ENCODE results near the gene SLC25A31. TPM values are rescaled to one million over a fixed set of nuclear protein-coding genes. Genes with fewer than 3 reads are reported as not detected.

SLC25A31 gene
- polyA plus RNA-seq, 1 experiment: not detected

DNA sequence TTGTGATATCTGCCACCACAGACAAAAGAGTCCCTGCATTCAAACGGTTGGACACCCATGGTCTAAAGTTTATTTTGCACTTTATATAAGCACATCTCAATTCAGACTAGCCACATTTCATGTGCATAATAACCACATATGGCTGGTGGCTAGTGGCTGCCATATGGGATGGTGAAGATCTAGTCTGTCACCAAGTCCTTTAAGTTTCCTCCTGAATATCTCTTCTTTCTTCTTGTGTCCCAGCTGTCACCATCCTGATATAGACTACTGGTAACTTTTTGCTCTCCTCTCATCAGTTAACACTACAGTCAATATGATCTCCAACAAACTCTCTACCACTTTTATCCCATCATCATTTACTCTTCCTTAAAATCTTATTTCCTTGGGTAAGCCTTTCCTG, 61.2 kb downstream of the SLC25A31 start:
- Histone ChIP-seq H3K36me3 (ENCODE audit: control insufficient read depth, insufficient read depth, low read length) (no peaks in the 10 kb centered on the region), H3K4me3 (ENCODE audit: low read depth, low read length) (no peak overlapping the region), H3K27me3 (ENCODE audit: control insufficient read depth, insufficient read depth, low read length) (no peaks in the 10 kb centered on the region)
- no peak for TF ChIP-seq CTCF (IDR thresholded peaks at IDR 0.05; ENCODE audit: insufficient read depth, low read depth, low read length)
- CTCF ChIA-PET: no interaction called here
- POLR2A ChIA-PET: no interaction called here
- DNase-seq (ENCODE audit: low read depth): no peak

DNA sequence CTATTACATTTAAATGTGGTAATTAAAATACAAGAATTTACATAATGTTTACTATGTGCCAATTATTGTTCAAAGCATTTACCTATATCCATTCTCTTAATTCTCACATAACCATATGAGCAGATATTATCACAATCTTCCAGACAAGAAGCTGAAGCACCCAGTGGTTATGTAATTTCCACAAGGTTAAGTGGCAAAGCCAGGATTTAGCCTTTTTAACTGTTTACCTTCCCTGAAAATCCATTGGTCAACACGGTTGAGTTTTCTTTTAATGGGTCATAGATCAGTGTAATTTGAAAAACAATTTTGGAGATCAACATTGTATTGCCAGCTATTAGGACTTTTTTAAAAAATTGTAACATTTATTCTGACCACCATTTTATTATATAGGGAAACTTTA, 63.3 kb downstream of the SLC25A31 start:
- H3K27me3 ChIP-seq (ENCODE audit: control insufficient read depth, insufficient read depth, low read length): no peaks in the 10 kb centered on the region
- no peak for TF ChIP-seq CTCF (IDR thresholded peaks at IDR 0.05; ENCODE audit: insufficient read depth, low read depth, low read length)
- no peak overlapping the region for H3K4me3 ChIP-seq (ENCODE audit: low read depth, low read length)
- DNase-seq (ENCODE audit: low read depth): no peak
- CTCF ChIA-PET: no interaction called here
- no peaks in the 10 kb centered on the region for H3K36me3 ChIP-seq (ENCODE audit: control insufficient read depth, insufficient read depth, low read length)
- POLR2A ChIA-PET: no interaction called here

DNA sequence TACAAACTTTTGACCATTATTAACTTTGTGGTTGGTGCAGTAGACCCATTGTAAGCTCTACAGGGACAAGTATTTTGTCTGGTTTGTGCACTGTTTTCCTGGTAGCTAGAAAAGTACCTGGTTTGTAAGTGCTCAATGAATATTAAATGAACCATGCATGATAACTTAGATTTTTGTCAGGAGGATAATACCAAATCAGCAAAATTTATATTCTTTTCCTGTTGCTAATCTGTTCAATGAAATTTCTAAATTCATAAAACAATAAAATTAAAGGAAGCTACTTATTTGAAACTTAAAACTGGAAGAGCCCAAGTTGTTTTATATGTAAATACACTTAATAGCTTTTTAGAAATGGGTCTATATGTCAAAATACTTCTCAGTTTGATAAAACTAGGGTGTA, 69.5 kb downstream of the SLC25A31 start:
- no peak overlapping the region for H3K4me3 ChIP-seq (ENCODE audit: low read depth, low read length)
- no peak for TF ChIP-seq CTCF (IDR thresholded peaks at IDR 0.05; ENCODE audit: insufficient read depth, low read depth, low read length)
- no peaks in the 10 kb centered on the region for H3K27me3 ChIP-seq (ENCODE audit: control insufficient read depth, insufficient read depth, low read length)
- DNase-seq (ENCODE audit: low read depth): no peak
- ChIA-PET POLR2A (no interaction called here), CTCF (interaction anchor here (0.9 kb wide), 1 partner anchor 10 kb away, joined by 3 read pairs; no protein-coding TSS in a partner anchor)
- no peaks in the 10 kb centered on the region for H3K36me3 ChIP-seq (ENCODE audit: control insufficient read depth, insufficient read depth, low read length)

- ChIA-PET POLR2A (no interaction called here), CTCF (interaction anchor here (0.7 to 1.5 kb wide), 4 partner anchors 9 to 23 kb away, joined by 3 read pairs; no protein-coding TSS in a partner anchor)
- Histone ChIP-seq H3K27me3 (ENCODE audit: control insufficient read depth, insufficient read depth, low read length) (no peaks in the 10 kb centered on the region), H3K36me3 (ENCODE audit: control insufficient read depth, insufficient read depth, low read length) (no peaks in the 10 kb centered on the region), H3K4me3 (ENCODE audit: low read depth, low read length) (no peak overlapping the region)
- peak; percentile 33 for TF ChIP-seq CTCF (IDR thresholded peaks at IDR 0.05; ENCODE audit: insufficient read depth, low read depth, low read length)
- no peak for DNase-seq (ENCODE audit: low read depth)
Measured at GRCh38 chr4:127809173-127809800, 79.1 kb downstream of the SLC25A31 start.

DNA sequence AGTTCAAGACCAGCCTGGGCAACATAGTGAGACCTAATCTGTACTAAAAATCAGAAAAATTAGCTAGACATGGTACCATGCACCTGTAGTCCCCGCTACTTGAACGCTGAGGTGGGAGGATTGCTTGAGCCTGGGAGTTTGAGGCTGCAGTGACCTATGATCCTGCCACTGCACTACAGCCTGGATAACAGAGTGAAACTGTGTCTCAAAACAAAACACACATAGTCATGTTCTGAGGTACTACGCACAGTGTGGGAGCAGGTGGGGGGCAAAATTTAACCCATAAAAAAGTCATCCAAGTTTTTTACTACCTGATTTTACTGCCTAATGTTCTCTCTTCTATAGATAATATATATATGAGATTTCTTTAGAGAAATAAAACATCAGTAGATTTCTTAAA, 80.4 kb downstream of the SLC25A31 start:
- no peak for DNase-seq (ENCODE audit: low read depth)
- no peak for TF ChIP-seq CTCF (IDR thresholded peaks at IDR 0.05; ENCODE audit: insufficient read depth, low read depth, low read length)
- ChIA-PET CTCF (interaction anchor here (0.6 to 0.7 kb wide), 2 partner anchors 155 to 1204 kb away, joined by 3 to 4 read pairs; partner anchors contain the start of genes ABHD18 and MFSD8), POLR2A (no interaction called here)
- no peak overlapping the region for H3K4me3 ChIP-seq (ENCODE audit: low read depth, low read length)
- H3K27me3 ChIP-seq (ENCODE audit: control insufficient read depth, insufficient read depth, low read length): no peaks in the 10 kb centered on the region
- H3K36me3 ChIP-seq (ENCODE audit: control insufficient read depth, insufficient read depth, low read length): no peaks in the 10 kb centered on the region
